ES-I3 (cell line): ENCODE data around the gene HLA-DOB.

Source experiments
- H3K36me3 ChIP-seq: 2 replicates; pipeline ENCODE4 v1.6.1; 2013; ENCODE audit warnings: mild to moderate bottlenecking, low read length, control low read depth, moderate library complexity; ENCODE audit not compliant: insufficient read depth
- H3K4me1 ChIP-seq: 2 replicates; pipeline ENCODE4 v1.6.1; 2013; ENCODE audit warnings: mild to moderate bottlenecking, control low read depth, low read length; ENCODE audit not compliant: insufficient read depth
- H3K9ac ChIP-seq: 2 replicates; pipeline ENCODE4 v1.6.1; 2013; ENCODE audit warnings: low read depth, mild to moderate bottlenecking, low read length, moderate library complexity
- H3K9me3 ChIP-seq: 2 replicates; pipeline ENCODE4 v1.6.1; 2013; ENCODE audit warnings: mild to moderate bottlenecking, low read length, moderate library complexity; ENCODE audit not compliant: control insufficient read depth, insufficient read depth

The HLA-DOB gene

DNA sequence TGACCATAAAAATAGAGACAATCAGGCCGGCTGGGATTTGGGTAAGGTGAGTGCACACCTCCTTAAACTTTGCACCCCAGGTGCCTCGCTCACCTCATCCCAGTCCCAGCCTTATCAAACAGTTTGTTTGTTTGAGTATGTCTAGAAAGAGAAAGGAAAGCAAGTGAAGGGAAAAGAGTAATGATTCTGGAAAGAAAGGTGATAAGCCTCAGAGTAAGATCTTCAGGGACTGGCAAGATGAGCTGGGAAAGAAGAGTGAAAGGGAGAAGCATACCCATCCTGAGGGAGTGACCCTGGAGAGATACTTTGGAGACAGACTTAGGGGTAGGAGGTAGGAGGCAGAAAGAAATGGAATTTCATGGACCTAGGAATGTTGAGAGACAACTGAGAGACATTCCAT is 20.1 kb upstream of the HLA-DOB start:
- Histone ChIP-seq H3K9ac (no peak overlapping the region), H3K36me3 (no peaks in the 10 kb centered on the region), H3K9me3 (no peaks in the 10 kb centered on the region), H3K4me1 (no peaks in the 10 kb centered on the region)

DNA sequence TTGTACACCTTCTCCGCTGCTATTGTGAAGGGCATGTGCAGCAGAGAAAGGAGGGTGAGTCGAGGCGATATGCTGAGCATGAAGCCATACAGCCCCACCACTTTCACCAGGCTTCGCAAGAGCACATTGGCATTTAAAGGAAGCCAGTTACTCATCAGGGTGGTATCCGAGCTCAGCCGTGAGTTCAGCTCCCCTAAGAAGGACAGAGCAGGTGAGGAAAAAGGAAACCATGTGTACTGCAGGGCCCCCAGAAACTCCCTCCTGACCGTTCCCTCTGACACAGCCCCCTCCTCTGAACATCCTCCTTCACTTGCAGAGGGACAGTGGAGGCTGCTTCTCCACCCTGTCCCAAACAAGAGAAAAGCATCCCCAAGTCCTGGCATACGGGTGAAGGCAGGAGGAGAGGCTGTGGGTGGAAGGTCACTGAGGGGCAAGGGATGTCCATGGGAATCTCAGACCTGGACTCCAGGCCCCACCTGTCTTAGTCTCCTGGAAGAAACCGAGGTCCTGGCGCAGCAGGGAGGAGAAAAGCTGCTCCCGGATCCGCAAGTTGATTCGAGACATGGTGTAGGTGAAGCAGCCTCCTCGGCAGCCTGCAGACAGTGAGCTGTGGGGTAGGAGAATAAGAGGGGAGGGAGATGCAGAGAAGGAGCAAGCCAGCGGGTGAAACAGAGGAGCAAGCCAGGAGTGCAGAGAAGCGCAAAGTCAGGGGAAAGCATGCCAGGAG is 18.5 kb upstream of the HLA-DOB start:
- Histone ChIP-seq H3K9me3 (no peaks in the 10 kb centered on the region), H3K36me3 (no peaks in the 10 kb centered on the region), H3K4me1 (no peaks in the 10 kb centered on the region), H3K9ac (no peak overlapping the region)

DNA sequence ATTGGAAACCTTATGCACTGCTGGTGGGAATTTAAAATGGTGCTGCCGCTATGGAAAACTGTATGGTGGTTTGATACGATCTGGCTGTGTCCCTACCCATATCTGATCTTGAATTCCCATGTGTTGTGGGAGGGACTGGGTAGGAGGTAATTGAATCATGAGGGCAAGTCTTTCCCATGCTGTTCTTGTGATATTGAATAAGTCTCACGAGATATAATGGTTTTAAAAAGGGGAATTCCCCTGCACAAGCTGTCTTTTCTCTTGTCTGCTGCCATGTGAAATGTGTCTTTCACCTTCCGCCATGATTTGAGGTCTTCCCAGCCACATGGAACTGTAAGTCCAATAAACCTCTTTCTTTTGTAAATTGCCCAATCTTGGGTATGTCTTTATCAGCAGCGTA is 16.9 kb upstream of the HLA-DOB start:
- Histone ChIP-seq H3K36me3 (no peaks in the 10 kb centered on the region), H3K4me1 (no peaks in the 10 kb centered on the region), H3K9ac (no peak overlapping the region), H3K9me3 (no peaks in the 10 kb centered on the region)

DNA sequence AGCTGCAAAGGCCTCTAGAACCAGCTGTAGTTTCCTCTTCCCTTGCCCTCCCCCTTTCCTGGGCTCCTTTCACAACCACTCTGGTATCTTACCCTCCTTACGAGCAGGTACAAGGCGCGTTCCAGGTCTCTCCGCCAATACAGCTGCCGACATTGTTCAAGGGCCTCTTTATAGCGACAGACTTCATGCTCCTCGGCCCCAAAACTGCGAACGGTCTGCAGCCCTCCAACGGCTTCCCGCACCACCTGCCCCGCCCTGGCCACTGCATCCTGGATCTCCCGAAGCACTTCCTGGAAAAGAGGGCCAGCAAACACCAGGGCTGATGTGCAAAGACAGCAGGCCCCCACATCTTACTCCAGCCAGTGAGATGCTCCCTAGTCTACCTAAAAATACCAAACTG is 15.7 kb upstream of the HLA-DOB start:
- H3K36me3 ChIP-seq, result no peaks in the 10 kb centered on the region
- H3K9me3 ChIP-seq, result no peaks in the 10 kb centered on the region
- H3K9ac ChIP-seq, result no peak overlapping the region
- H3K4me1 ChIP-seq, result no peaks in the 10 kb centered on the region

DNA sequence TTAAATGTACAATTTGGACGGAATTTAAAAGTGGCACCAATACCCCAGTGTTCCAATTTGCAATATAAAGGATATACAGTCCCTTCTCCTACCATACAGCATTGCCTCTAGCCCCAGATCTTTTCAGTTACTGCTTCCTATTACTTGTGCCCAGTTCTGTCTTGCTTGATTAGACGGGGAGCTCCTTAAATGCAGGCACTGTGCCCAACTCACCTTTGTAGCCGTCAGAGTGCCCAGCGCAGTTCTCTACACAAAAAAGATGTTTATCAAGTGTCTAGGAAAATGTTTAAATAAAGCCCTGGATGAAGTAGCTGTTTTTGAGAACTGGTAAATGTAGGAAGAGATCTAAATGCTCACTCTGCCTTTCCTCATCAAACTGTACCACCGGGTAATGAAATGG is 14.1 kb upstream of the HLA-DOB start:
- H3K36me3 ChIP-seq, result no peaks in the 10 kb centered on the region
- peaks cover 3% of the 10 kb centered on the region; the same call in 1 of the 2 replicates for H3K4me1 ChIP-seq
- no peaks in the 10 kb centered on the region for H3K9me3 ChIP-seq
- H3K9ac ChIP-seq, result no peak overlapping the region

DNA sequence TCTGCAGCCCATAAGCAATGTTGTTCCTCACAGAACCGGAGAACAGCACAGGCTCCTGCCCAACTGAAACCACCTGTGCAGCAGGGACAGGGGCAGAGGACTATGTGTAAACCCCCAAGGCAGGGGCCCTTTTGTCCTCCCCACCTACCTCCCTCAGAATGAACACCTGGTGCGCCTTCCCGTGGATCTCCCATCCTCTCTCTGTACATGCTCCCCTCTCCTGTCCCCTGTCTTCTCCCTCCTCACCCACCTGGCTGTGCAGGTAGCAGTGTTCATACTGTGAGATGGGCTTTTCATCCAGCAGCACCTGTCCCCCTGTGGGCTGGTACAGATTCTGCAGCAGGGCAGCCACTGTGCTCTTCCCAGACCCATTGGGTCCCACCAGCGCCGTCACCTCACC is 13.2 kb upstream of the HLA-DOB start:
- Histone ChIP-seq H3K9ac (no peak overlapping the region), H3K36me3 (no peaks in the 10 kb centered on the region), H3K9me3 (no peaks in the 10 kb centered on the region), H3K4me1 (peaks cover 3% of the 10 kb centered on the region; the same call in 1 of the 2 replicates)

DNA sequence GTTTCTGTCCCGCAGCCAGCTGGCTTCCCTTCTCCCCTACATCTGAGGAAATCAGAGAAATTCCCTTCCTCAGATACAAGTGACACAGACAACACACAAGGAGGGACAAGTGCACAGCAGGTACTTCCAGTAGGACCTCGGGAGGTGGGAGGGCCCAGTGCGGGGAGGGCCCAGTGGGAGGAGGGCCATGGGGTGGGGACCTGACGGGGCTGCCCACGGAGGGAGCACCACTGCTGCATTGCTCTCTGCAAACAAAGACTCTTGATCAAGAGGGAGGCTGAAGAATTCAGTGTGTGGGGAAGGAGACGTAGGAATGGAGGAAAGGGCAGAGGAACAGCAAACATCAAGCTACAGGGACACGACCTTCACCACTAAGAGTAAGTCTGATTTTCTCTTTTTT is 12.7 kb upstream of the HLA-DOB start:
- no peak overlapping the region for H3K9ac ChIP-seq
- H3K36me3 ChIP-seq, result no peaks in the 10 kb centered on the region
- H3K9me3 ChIP-seq, result no peaks in the 10 kb centered on the region
- peaks cover 3% of the 10 kb centered on the region; the same call in 1 of the 2 replicates for H3K4me1 ChIP-seq

DNA sequence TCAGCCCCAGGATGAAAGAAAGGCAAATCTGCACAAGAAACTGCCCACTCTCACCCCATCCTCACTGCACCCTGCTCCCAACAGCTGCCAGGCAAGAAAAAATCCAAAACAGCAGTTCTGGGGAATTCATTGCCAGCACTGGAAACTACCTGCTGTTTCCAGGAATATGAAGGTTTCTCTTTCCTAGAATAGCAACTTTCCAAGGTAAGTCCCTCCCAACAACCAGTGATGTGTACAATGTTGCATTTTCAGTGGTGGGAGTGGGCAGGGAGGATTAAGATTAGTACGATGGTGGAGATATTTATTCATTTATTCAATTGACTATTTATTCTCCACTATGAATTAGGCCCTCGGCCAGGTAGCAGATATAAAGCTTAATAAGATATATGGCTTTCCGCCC is 10.2 kb upstream of the HLA-DOB start:
- Histone ChIP-seq H3K4me1 (peaks cover 3% of the 10 kb centered on the region; the same call in 1 of the 2 replicates), H3K9ac (no peak overlapping the region), H3K36me3 (no peaks in the 10 kb centered on the region), H3K9me3 (no peaks in the 10 kb centered on the region)

DNA sequence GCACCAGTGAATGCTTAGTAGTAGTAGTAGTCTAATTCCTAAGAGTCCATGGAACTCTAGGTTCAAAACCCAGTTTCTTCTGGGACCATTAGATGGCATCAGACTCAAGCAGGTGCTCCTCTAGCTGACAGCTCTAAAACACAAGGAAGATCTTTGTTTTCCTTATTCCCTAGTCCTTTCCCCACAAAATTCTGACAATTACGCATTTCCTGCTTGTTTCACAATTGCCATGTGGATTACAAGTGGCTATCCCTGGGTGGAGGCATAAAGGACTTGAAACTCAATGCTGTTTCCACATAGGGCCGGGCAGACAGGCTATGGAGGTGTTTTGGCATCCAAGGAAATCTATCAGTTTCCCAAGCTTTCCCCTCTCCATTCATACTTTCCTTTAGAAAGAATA is 9.2 kb upstream of the HLA-DOB start:
- no peak overlapping the region for H3K9ac ChIP-seq

DNA sequence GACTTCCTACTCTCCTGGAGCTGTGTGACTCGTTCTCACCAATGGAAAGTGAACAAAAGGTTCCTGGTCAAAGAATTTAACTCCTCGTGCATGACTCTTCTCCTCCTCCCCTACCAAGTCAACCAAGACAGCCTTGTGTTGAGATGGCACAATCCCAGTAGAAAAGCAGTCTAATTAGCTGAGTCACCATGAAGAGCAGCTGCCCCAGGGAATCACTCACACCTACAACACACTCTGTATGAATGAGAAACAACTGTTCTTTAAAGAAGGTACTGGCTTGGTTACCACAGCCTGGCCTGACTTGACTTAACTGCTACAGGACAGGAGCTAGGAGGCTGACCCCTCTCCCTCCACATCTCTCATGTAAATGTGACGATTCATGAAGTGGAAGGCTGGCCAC is 2.9 kb upstream of the HLA-DOB start:
- Histone ChIP-seq H3K4me1 (no peaks in the 10 kb centered on the region), H3K36me3 (no peaks in the 10 kb centered on the region), H3K9me3 (no peaks in the 10 kb centered on the region), H3K9ac (no peak overlapping the region)

More for the DNA sequence above, 9.2 kb upstream of the HLA-DOB start:
- no peaks in the 10 kb centered on the region for H3K36me3 ChIP-seq
- H3K9me3 ChIP-seq, result no peaks in the 10 kb centered on the region
- peaks cover 3% of the 10 kb centered on the region; the same call in 1 of the 2 replicates for H3K4me1 ChIP-seq

DNA sequence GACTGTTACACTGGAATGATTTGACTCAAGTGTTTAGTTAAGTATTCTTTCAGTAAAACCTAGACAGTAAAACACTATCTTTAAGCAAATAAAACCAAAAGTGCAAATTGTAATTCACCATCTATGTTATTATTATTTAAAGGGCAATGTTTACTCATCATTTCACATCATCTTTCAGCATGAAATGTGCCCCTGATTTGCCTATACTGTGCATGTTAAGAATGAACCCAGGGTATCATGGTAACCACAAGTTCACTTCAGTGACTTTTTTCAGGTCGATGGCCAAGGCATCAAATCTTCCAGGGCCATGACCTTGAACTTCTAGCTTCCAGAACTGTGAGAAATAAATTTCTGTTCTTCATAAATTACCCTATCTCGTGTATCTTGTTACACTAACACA is 2.1 kb upstream of the HLA-DOB start:
- Histone ChIP-seq H3K4me1 (no peaks in the 10 kb centered on the region), H3K9me3 (no peaks in the 10 kb centered on the region), H3K36me3 (no peaks in the 10 kb centered on the region), H3K9ac (no peak overlapping the region)

DNA sequence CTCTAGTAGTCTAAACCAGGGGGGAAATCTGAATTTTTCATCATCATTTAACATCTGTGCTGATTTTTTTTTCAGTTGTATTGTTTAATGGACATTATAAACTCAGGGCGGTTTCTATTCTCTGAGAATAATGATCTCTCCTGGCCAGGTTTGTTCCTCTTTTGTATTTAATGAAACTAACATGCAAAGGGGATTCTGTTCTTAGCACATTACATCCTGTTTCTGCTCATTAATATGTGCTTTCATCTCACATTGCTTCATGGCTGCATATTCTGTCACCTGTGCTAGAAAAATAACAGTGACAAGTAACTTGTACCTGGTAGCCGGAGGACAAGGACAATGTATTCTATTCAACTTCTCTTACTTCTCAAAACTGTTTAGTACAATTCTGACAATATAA is 806 bp downstream of the HLA-DOB start:
- H3K9ac ChIP-seq, result no peak overlapping the region

DNA sequence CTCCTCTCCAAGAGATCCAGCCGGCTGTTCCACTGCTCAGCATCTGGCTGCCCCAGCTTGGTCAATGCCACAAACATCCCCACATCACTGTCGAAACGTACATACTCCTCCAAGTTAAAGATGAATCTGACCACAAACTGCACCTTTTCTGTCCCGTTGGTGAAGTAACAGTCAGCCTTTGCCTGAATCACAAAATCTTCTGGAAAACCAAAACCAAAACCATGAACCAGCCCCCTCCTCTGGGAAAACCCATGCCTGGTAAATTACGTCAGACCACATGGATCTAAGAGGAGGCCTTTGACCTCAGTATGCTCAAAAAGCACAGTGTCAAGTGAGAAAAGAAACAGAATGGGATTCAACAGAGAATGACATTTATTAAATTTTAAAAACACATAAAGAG is 1.7 kb downstream of the HLA-DOB start:
- Histone ChIP-seq H3K4me1 (no peaks in the 10 kb centered on the region), H3K9me3 (no peaks in the 10 kb centered on the region), H3K36me3 (no peaks in the 10 kb centered on the region), H3K9ac (no peak overlapping the region)

More for the DNA sequence above, 806 bp downstream of the HLA-DOB start:
- Histone ChIP-seq H3K9me3 (no peaks in the 10 kb centered on the region), H3K36me3 (no peaks in the 10 kb centered on the region), H3K4me1 (no peaks in the 10 kb centered on the region)

DNA sequence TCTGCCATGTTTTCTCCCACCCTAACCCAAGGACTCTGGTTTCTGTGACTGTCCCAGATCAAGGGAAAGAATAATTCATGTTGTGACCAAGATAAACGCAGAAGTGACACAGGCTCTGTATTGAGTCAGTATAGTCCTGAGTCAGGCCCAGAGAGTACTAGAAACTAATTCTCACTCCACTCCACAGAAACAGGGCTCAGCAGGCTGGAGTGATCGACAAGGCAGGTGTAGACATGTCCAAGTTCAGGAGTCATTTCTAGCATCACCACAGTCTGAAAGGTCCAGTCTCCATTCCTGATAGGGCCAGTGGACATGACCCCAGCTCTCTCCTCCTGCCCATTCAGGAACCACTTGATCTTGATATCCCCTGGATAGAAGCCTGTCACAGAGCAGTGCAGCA is 2.7 kb downstream of the HLA-DOB start:
- Histone ChIP-seq H3K9me3 (no peaks in the 10 kb centered on the region), H3K9ac (no peak overlapping the region), H3K4me1 (no peaks in the 10 kb centered on the region), H3K36me3 (no peaks in the 10 kb centered on the region)

DNA sequence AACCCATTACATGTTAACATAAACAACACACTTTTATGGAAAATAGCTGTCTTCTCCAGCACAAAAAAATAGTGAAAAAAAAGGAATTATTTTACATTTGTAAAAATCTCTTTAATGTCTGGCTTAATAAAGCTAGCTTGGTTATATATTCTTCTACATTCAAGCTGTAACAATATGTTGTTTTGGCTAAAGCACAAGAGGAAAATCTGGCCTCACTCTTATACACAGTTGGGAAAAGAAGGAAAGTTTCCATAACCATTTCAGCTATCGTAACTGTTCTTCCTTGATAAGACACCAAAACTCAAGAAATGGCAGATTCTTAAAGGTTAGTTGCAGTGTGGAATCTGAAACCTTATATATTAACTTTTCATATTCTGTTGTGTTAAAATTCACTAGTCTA is 7.6 kb downstream of the HLA-DOB start:
- Histone ChIP-seq H3K9me3 (no peaks in the 10 kb centered on the region), H3K9ac (no peak overlapping the region), H3K4me1 (no peaks in the 10 kb centered on the region), H3K36me3 (no peaks in the 10 kb centered on the region)
